Peyer's patch (tissue), 4 donors: Measurements from ENCODE around the gene NCKAP5L.

Experiments
- CTCF ChIP-seq, 6 experiments: fragments of 450-650 bp in 4 of 6; fragments of 200-600 bp in 2 of 6; sonication (generic) in 1 of 6; IDR thresholded peaks; one replicate each; pipeline ENCODE4 v1.5.1; 2017 to 2019; ENCODE audit warnings: antibody characterized with exemption in 6 of 6, mild to moderate bottlenecking in 3 of 6, moderate library complexity in 1 of 6
- POLR2A ChIP-seq, 2 donors: fragments of 450-650 bp; IDR thresholded peaks; one replicate each; pipeline ENCODE4 v1.5.1; 2017; ENCODE audit warnings: antibody characterized with exemption in 2 of 2, mild to moderate bottlenecking in 2 of 2, moderate library complexity in 2 of 2

- TF ChIP-seq CTCF (IDR thresholded peaks at IDR 0.05) = no peak
- TF ChIP-seq POLR2A (IDR thresholded peaks at IDR 0.05) = no peak
These were observed 62.1 kb downstream of the NCKAP5L start for GRCh38 chr12:49766115-49766455.
